HepG2 (cell line): ENCODE results near the gene KIAA0930. TPM values are rescaled to one million over a fixed set of nuclear protein-coding genes. Genes with fewer than 3 reads are reported as not detected.

Experiments
- BRCA1 ChIP-seq: sonication (generic); formaldehyde crosslinking; IDR thresholded peaks from 2 replicates; pipeline ENCODE4 v1.4.0; 2020; ENCODE audit warnings: missing genetic modification reagents
- EP300 ChIP-seq, 3 experiments: sonication (generic) in 1 of 3; formaldehyde crosslinking in 1 of 3; IDR thresholded peaks; 2 replicates each; pipeline versions ENCODE4 v1.5.1 to v1.6.1; 2011 to 2020; ENCODE audit warnings: low read depth in 2 of 3, low read length in 2 of 3, borderline replicate concordance in 1 of 3, improper control_type of control experiment in 1 of 3, mild to moderate bottlenecking in 1 of 3, missing genetic modification reagents in 1 of 3, moderate library complexity in 1 of 3
- FOSL2 ChIP-seq: sonication (generic); formaldehyde crosslinking; IDR thresholded peaks from 2 replicates; pipeline ENCODE4 v1.4.0; 2020; ENCODE audit warnings: missing genetic modification reagents
- GLMP ChIP-seq: sonication (generic); formaldehyde crosslinking; IDR thresholded peaks from 2 replicates; pipeline ENCODE4 v1.9.0; 2021; ENCODE audit warnings: missing genetic modification reagents, mild to moderate bottlenecking, borderline replicate concordance
- KAT2B ChIP-seq: fragments of 150-350 bp; IDR thresholded peaks from 2 replicates; pipeline ENCODE4 v1.6.1; 2014; ENCODE audit warnings: low read depth, low read length, borderline replicate concordance
- MAFF ChIP-seq: IDR thresholded peaks from 2 replicates; pipeline ENCODE4 v1.6.1; 2011; ENCODE audit warnings: low read depth, low read length, improper control_type of control experiment
- RBAK ChIP-seq: sonication (generic); formaldehyde crosslinking; IDR thresholded peaks from 2 replicates; pipeline ENCODE4 v1.5.1; 2020; ENCODE audit warnings: mild to moderate bottlenecking, missing genetic modification reagents
- RFX1 ChIP-seq: fragments of 450-650 bp; IDR thresholded peaks from 2 replicates; pipeline ENCODE4 v1.6.1; 2017
- SETDB1 ChIP-seq: sonication (generic); formaldehyde crosslinking; IDR thresholded peaks from 2 replicates; pipeline ENCODE4 v1.5.1; 2020; ENCODE audit warnings: missing genetic modification reagents, mild to moderate bottlenecking, borderline replicate concordance
- SMAD9 ChIP-seq: sonication (generic); formaldehyde crosslinking; IDR thresholded peaks from 2 replicates; pipeline ENCODE4 v1.5.1; 2020; ENCODE audit warnings: mild to moderate bottlenecking, missing genetic modification reagents
- SOX13 ChIP-seq, 3 experiments: fragments of 450-650 bp in 1 of 3; sonication (generic) in 1 of 3; formaldehyde crosslinking in 1 of 3; IDR thresholded peaks in 2 of 3; conservative IDR thresholded peaks in 1 of 3; 2 replicates each; pipeline versions ENCODE4 v1.5.0 to v1.6.1; 2016 to 2020; ENCODE audit warnings: antibody characterized with exemption in 1 of 3, mild to moderate bottlenecking in 1 of 3, missing compliant biosample characterization in 1 of 3, missing genetic modification reagents in 1 of 3, moderate library complexity in 1 of 3
- TBX2 ChIP-seq: sonication (generic); formaldehyde crosslinking; IDR thresholded peaks from 2 replicates; pipeline ENCODE4 v1.5.0; 2020; ENCODE audit warnings: missing genetic modification reagents, mild to moderate bottlenecking, borderline replicate concordance
- ZFP90 ChIP-seq: sonication (generic); formaldehyde crosslinking; IDR thresholded peaks from 2 replicates; pipeline ENCODE4 v1.8.0; 2022; ENCODE audit warnings: missing genetic modification reagents, mild to moderate bottlenecking, inconsistent platforms, borderline replicate concordance
- ZHX1 ChIP-seq: sonication (generic); formaldehyde crosslinking; IDR thresholded peaks from 2 replicates; pipeline ENCODE4 v1.8.1; 2022; ENCODE audit warnings: low read depth, mild to moderate bottlenecking, missing genetic modification reagents
- ZNF138 ChIP-seq: sonication (generic); formaldehyde crosslinking; IDR thresholded peaks from 2 replicates; pipeline ENCODE4 v1.5.0; 2020; ENCODE audit warnings: mild to moderate bottlenecking, low read depth, missing genetic modification reagents
- ZNF253 ChIP-seq: sonication (generic); formaldehyde crosslinking; IDR thresholded peaks from 2 replicates; pipeline ENCODE4 v1.8.0; 2022; ENCODE audit warnings: mild to moderate bottlenecking, missing genetic modification reagents, borderline replicate concordance
- ZNF382 ChIP-seq: sonication (generic); formaldehyde crosslinking; IDR thresholded peaks from 2 replicates; pipeline ENCODE4 v1.5.0; 2020; ENCODE audit warnings: missing genetic modification reagents, mild to moderate bottlenecking, borderline replicate concordance
- ZNF501 ChIP-seq: sonication (generic); formaldehyde crosslinking; IDR thresholded peaks from 2 replicates; pipeline ENCODE4 v1.5.1; 2020; ENCODE audit warnings: mild to moderate bottlenecking, moderate library complexity, missing genetic modification reagents
- ZNF704 ChIP-seq: sonication (generic); formaldehyde crosslinking; IDR thresholded peaks from 2 replicates; pipeline ENCODE4 v1.8.1; 2023; ENCODE audit warnings: mild to moderate bottlenecking, inconsistent platforms, moderate library complexity, missing genetic modification reagents, borderline replicate concordance
- ZNF720 ChIP-seq: sonication (generic); formaldehyde crosslinking; IDR thresholded peaks from 2 replicates; pipeline ENCODE4 v1.4.0; 2020; ENCODE audit warnings: missing genetic modification reagents
- ZNF773 ChIP-seq: sonication (generic); formaldehyde crosslinking; IDR thresholded peaks from 2 replicates; pipeline ENCODE4 v1.4.0; 2020; ENCODE audit warnings: missing genetic modification reagents, borderline replicate concordance
- polyA plus RNA-seq, 8 experiments: library from polyadenylated mRNA; depleted of rRNA in 3 of 8; stranded (reverse) in 7 of 8; unstranded in 1 of 8; fragments of >200 nt; fragmentation: Illumina TruSeq in 4 of 8; extraction: Trizol in 4 of 8; gene quantifications; 2 replicates each; pipeline versions ENCODE4 v1.2.1 to v1.2.3, GENCODE V29; 2011 to 2016; ENCODE audit warnings: low read depth in 4 of 8, missing spikeins in 1 of 8, mixed read lengths in 1 of 8; ENCODE audit not compliant: insufficient read depth in 1 of 8
- total RNA-seq, 5 experiments: library from RNA; depleted of rRNA; stranded (reverse); fragments of >200 nt; fragmentation: Illumina TruSeq; extraction: Trizol; gene quantifications; 2 replicates each; pipeline ENCODE4 v1.2.3, GENCODE V29; 2016; ENCODE audit warnings: low read depth in 1 of 5

The KIAA0930 gene
- total and polyA plus RNA-seq, 2 of the 13 experiments (the other 11 are each of a cell fraction or from before 2014, with no cell fraction given), result 27.0 to 38.2 TPM

- no peak for TF ChIP-seq ZNF704
- peak; percentile 52; the same call in 1 of the 2 replicates for TF ChIP-seq ZHX1
- no peak for TF ChIP-seq SETDB1 (CRISPR knock-in tag)
- TF ChIP-seq TBX2 (CRISPR knock-in tag), result peak; percentile 99
- TF ChIP-seq FOSL2 (CRISPR knock-in tag), result peak; percentile 80
- no peak for TF ChIP-seq ZNF138
- no peak for TF ChIP-seq RFX1
- peak; percentile 52; the same call in 1 of the 2 replicates for TF ChIP-seq ZNF501 (CRISPR knock-in tag)
- TF ChIP-seq RBAK, result no peak
- no peak for TF ChIP-seq SMAD9 (CRISPR knock-in tag)
- no peak for TF ChIP-seq ZNF382 (CRISPR knock-in tag)
- TF ChIP-seq GLMP, result no peak
- no peak for TF ChIP-seq ZNF773 (CRISPR knock-in tag)
- no peak for TF ChIP-seq ZNF253
- no peak for TF ChIP-seq ZFP90
- peak; percentile 97 for TF ChIP-seq SOX13 (IDR thresholded peaks at IDR 0.05)
- peak in 1 of 2 experiments; percentile 99; a peak in 2 of 4 replicates for TF ChIP-seq SOX13 (CRISPR knock-in tag; conservative IDR thresholded peaks at IDR 0.05 in 1 of 2, IDR thresholded peaks at IDR 0.05 in 1 of 2)
- TF ChIP-seq BRCA1, result 0 out of 2 replicates have a peak, but pooled peaks have one; percentile 8
- TF ChIP-seq KAT2B, result no peak
- 0 out of 2 replicates have a peak, but pooled peaks have one; percentile 7 for TF ChIP-seq MAFF
- TF ChIP-seq EP300 (IDR thresholded peaks at IDR 0.05; ENCODE audit: low read depth in 2 of 2, low read length in 2 of 2), result peak; percentile 92 to 94; a peak in 3 of 4 replicates
- TF ChIP-seq EP300 (CRISPR knock-in tag; IDR thresholded peaks at IDR 0.05; ENCODE audit: borderline replicate concordance), result peak; percentile 93
- TF ChIP-seq ZNF720 (CRISPR knock-in tag), result no peak
Observed at GRCh38 chr22:45273452-45274075, 32.9 kb upstream of the KIAA0930 start (continued).
